Measurements from ENCODE around the gene FUS.

Gene FUS

GRCh38 chr16:31224092-31224955 is 44.4 kb downstream of the FUS start:
- no peak for ATAC-seq
- TF ChIP-seq ZC3H10 (CRISPR knock-in tag; IDR thresholded peaks at IDR 0.05): no peak
- TF ChIP-seq ESRRG (CRISPR knock-in tag; IDR thresholded peaks at IDR 0.05): no peak
- no peak for TF ChIP-seq ARNTL (CRISPR knock-in tag; IDR thresholded peaks at IDR 0.05; ENCODE audit: borderline replicate concordance, low read depth)
- TF ChIP-seq PPARA (CRISPR knock-in tag; IDR thresholded peaks at IDR 0.05; ENCODE audit: borderline replicate concordance): no peak
- no peak for TF ChIP-seq ISL1 (CRISPR knock-in tag; IDR thresholded peaks at IDR 0.05)
- no peak for TF ChIP-seq CSDC2 (CRISPR knock-in tag; IDR thresholded peaks at IDR 0.05)
- TF ChIP-seq GLIS3 (CRISPR knock-in tag; IDR thresholded peaks at IDR 0.05): no peak
- TF ChIP-seq PATZ1 (CRISPR knock-in tag; IDR thresholded peaks at IDR 0.05; ENCODE audit: borderline replicate concordance): no peak
- TF ChIP-seq POU6F1 (CRISPR knock-in tag; IDR thresholded peaks at IDR 0.05; ENCODE audit: borderline replicate concordance, low read depth): no peak
- no peak for TF ChIP-seq TOX (CRISPR knock-in tag; IDR thresholded peaks at IDR 0.05; ENCODE audit: borderline replicate concordance)
- TF ChIP-seq ZNF8 (CRISPR knock-in tag; IDR thresholded peaks at IDR 0.05): no peak
- TF ChIP-seq SNAI2 (CRISPR knock-in tag; IDR thresholded peaks at IDR 0.05): no peak
- TF ChIP-seq ZFP30 (CRISPR knock-in tag; IDR thresholded peaks at IDR 0.05): no peak
- TF ChIP-seq ZNF565 (CRISPR knock-in tag; conservative IDR thresholded peaks at IDR 0.05; ENCODE audit: low read depth): no peak
- no peak for TF ChIP-seq RARB (CRISPR knock-in tag; IDR thresholded peaks at IDR 0.05)
- no peak for TF ChIP-seq CSRNP3 (CRISPR knock-in tag; IDR thresholded peaks at IDR 0.05)
- TF ChIP-seq OSR1 (CRISPR knock-in tag; IDR thresholded peaks at IDR 0.05): no peak
- TF ChIP-seq ZNF70 (CRISPR knock-in tag; IDR thresholded peaks at IDR 0.05): no peak

- no peak for ATAC-seq
- no peak for TF ChIP-seq GLIS3 (CRISPR knock-in tag; IDR thresholded peaks at IDR 0.05)
These were observed 45.3 kb downstream of the FUS start for GRCh38 chr16:31225193-31225592.

GRCh38 chr16:31228206-31228605 is 48.3 kb downstream of the FUS start:
- TF ChIP-seq ZNF70 (CRISPR knock-in tag; IDR thresholded peaks at IDR 0.05) (no peak), CSRNP3 (CRISPR knock-in tag; IDR thresholded peaks at IDR 0.05) (no peak), ZNF8 (CRISPR knock-in tag; IDR thresholded peaks at IDR 0.05) (no peak), ESRRG (CRISPR knock-in tag; IDR thresholded peaks at IDR 0.05) (no peak), ZNF565 (CRISPR knock-in tag; conservative IDR thresholded peaks at IDR 0.05; ENCODE audit: low read depth) (no peak), PPARA (CRISPR knock-in tag; IDR thresholded peaks at IDR 0.05; ENCODE audit: borderline replicate concordance) (no peak), RARB (CRISPR knock-in tag; IDR thresholded peaks at IDR 0.05) (no peak), OSR1 (CRISPR knock-in tag; IDR thresholded peaks at IDR 0.05) (no peak), CSDC2 (CRISPR knock-in tag; IDR thresholded peaks at IDR 0.05) (no peak), TSHZ2 (CRISPR knock-in tag; IDR thresholded peaks at IDR 0.05) (no peak), CREB5 (CRISPR knock-in tag; IDR thresholded peaks at IDR 0.05; ENCODE audit: low read depth) (no peak), ZFP3 (CRISPR knock-in tag; IDR thresholded peaks at IDR 0.05) (no peak), POU6F1 (CRISPR knock-in tag; IDR thresholded peaks at IDR 0.05; ENCODE audit: borderline replicate concordance, low read depth) (no peak), PATZ1 (CRISPR knock-in tag; IDR thresholded peaks at IDR 0.05; ENCODE audit: borderline replicate concordance) (no peak)
- no peak for ATAC-seq
